Glomerular endothelial cell (primary cell): ENCODE data around the gene CACNA1C. TPM values are rescaled to one million over a fixed set of nuclear protein-coding genes. Genes with fewer than 3 reads are reported as not detected.

Experiments used
- DNase-seq: peaks from one replicate; pipeline ENCODE4 v3.0.0-alpha.2; 2011; ENCODE audit warnings: low read depth, low spot score; ENCODE audit errors: extremely low read depth
- total RNA-seq: library from RNA; depleted of rRNA; stranded (reverse); fragments of >200 nt; gene quantifications from 2 replicates; pipeline ENCODE4 v1.2.3, GENCODE V29; 2015

The CACNA1C gene
- total RNA-seq, 1 donor from 2014 or later, result 0.47 TPM

GRCh38 chr12:2460051-2460670 is 407.4 kb downstream of the CACNA1C start:
- no peak for DNase-seq

- no peak for DNase-seq
Observed at GRCh38 chr12:2461046-2461445, 408.3 kb downstream of the CACNA1C start.

GRCh38 chr12:2461645-2462044 is 408.9 kb downstream of the CACNA1C start:
- DNase-seq, result no peak

- no peak for DNase-seq
Observed at GRCh38 chr12:2462087-2462486, 409.3 kb downstream of the CACNA1C start.

GRCh38 chr12:2463719-2464118 is 410.9 kb downstream of the CACNA1C start:
- no peak for DNase-seq

GRCh38 chr12:2465681-2466080 is 412.9 kb downstream of the CACNA1C start:
- no peak for DNase-seq

- DNase-seq, result no peak
Observed at GRCh38 chr12:2466211-2466610, 413.4 kb downstream of the CACNA1C start.

- no peak for DNase-seq
Observed at GRCh38 chr12:2467447-2468195, 414.8 kb downstream of the CACNA1C start.

- DNase-seq, result no peak
Observed at GRCh38 chr12:2475984-2476383, 423.2 kb downstream of the CACNA1C start.

GRCh38 chr12:2477009-2477766 is 424.4 kb downstream of the CACNA1C start:
- no peak for DNase-seq

GRCh38 chr12:2479851-2480535 is 427.2 kb downstream of the CACNA1C start:
- no peak for DNase-seq

GRCh38 chr12:2481346-2481745 is 428.6 kb downstream of the CACNA1C start:
- DNase-seq, result no peak

- DNase-seq, result no peak
Observed at GRCh38 chr12:2481951-2482350, 429.2 kb downstream of the CACNA1C start.

GRCh38 chr12:2482938-2483660 is 430.3 kb downstream of the CACNA1C start:
- no peak for DNase-seq

- DNase-seq, result no peak
Observed at GRCh38 chr12:2483713-2484112, 430.9 kb downstream of the CACNA1C start.

GRCh38 chr12:2484141-2484776 is 431.5 kb downstream of the CACNA1C start:
- DNase-seq, result no peak

GRCh38 chr12:2485681-2486080 is 432.9 kb downstream of the CACNA1C start:
- DNase-seq, result no peak

- no peak for DNase-seq
Observed at GRCh38 chr12:2486796-2487195, 434.0 kb downstream of the CACNA1C start.

- no peak for DNase-seq
Observed at GRCh38 chr12:2487278-2487677, 434.5 kb downstream of the CACNA1C start.

GRCh38 chr12:2488131-2488530 is 435.3 kb downstream of the CACNA1C start:
- DNase-seq, result no peak
